ENCODE results near the gene TNFRSF6B. TPM values are rescaled to one million over a fixed set of nuclear protein-coding genes. Genes with fewer than 3 reads are reported as not detected.
A peak's percentile ranks its signal among the peaks of the same experiment; 100 is the strongest.

The TNFRSF6B gene
- total RNA-seq, 1 experiment from 2014 or later, result not detected

DNA sequence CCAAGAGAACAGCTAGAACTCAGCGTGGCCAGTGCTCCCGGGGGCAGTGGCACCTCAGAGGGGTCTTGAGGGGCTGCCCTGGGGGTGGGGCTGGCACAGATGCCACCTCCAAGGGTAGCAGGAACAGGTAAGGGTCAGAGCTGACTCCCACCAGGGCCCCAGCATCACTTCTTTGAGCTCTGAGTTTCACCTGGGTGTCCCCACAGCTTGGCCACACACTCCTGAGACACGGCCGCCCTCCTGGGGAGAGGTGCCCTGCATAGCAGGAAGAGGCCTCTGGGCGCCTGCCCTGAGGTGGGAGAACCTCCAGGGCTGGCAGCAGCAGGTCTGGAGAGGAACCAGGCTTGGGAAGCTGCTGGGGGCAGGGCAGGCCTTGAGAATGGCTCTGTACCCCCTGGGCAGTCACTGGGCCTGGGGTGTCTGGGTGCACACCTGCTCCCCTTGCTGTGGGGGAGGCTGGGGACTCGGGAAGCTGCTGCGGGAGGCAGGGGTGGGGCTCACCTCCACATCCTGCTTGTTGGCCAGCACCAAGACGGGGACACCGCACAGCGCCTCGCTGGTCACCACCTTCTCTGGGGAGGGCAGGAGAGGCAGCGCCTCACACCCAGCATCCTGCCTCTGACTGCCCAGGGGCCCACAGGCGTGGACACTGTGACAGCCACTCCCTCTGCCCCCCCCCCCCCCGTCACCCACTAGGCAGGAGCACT lies 5.0 kb downstream of the TNFRSF6B start:
- Histone ChIP-seq H3K27me3 (ENCODE audit: insufficient read depth, low read depth) (no peaks in the 10 kb centered on the region), H3K36me3 (ENCODE audit: low read depth) (peaks cover 18% of the 10 kb centered on the region), H3K4me2 (no peak overlapping the region), H3K27ac (0 out of 2 replicates have a peak overlapping the region, but pooled peaks have one; percentile 5), H3K9me3 (ENCODE audit: insufficient read depth, low read depth) (no peaks in the 10 kb centered on the region), H3K4me3 (no peak overlapping the region), H3F3A (ENCODE audit: insufficient read depth, low read depth) (peaks cover 57% of the 10 kb centered on the region; the same call in 1 of the 2 replicates), H3K4me1 (replicated peaks; ENCODE audit: insufficient read depth) (peaks cover 26% of the 10 kb centered on the region), H2AFZ (no peak overlapping the region), H3K9me2 (ENCODE audit: insufficient read depth) (no peaks in the 10 kb centered on the region), H4K20me1 (ENCODE audit: insufficient read depth) (0 out of 2 replicates have a peak, but pooled peaks cover 3% of the 10 kb centered on the region), H3K79me2 (ENCODE audit: low read depth) (peaks cover 23% of the 10 kb centered on the region)
- POLR2A ChIA-PET (ENCODE audit: unreplicated experiment), result no interaction called here
- TF ChIP-seq, protein P1, sequence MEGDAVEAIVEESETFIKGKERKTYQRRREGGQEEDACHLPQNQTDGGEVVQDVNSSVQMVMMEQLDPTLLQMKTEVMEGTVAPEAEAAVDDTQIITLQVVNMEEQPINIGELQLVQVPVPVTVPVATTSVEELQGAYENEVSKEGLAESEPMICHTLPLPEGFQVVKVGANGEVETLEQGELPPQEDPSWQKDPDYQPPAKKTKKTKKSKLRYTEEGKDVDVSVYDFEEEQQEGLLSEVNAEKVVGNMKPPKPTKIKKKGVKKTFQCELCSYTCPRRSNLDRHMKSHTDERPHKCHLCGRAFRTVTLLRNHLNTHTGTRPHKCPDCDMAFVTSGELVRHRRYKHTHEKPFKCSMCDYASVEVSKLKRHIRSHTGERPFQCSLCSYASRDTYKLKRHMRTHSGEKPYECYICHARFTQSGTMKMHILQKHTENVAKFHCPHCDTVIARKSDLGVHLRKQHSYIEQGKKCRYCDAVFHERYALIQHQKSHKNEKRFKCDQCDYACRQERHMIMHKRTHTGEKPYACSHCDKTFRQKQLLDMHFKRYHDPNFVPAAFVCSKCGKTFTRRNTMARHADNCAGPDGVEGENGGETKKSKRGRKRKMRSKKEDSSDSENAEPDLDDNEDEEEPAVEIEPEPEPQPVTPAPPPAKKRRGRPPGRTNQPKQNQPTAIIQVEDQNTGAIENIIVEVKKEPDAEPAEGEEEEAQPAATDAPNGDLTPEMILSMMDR (conservative IDR thresholded peaks at IDR 0.05), result no peak
- TF ChIP-seq EZH2 (IDR thresholded peaks at IDR 0.05; ENCODE audit: low read depth), result no peak
- no peak for DNase-seq
- CTCF ChIA-PET, result interaction anchor here (0.6 kb wide), 1 partner anchor 93 kb away, joined by 9 read pairs; no protein-coding TSS in a partner anchor
- intact Hi-C loops (cut with micrococcal nuclease; ENCODE audit: unreplicated experiment), result no loop called here
- BruUV-seq (replicated peaks), result no TSS peak

DNA sequence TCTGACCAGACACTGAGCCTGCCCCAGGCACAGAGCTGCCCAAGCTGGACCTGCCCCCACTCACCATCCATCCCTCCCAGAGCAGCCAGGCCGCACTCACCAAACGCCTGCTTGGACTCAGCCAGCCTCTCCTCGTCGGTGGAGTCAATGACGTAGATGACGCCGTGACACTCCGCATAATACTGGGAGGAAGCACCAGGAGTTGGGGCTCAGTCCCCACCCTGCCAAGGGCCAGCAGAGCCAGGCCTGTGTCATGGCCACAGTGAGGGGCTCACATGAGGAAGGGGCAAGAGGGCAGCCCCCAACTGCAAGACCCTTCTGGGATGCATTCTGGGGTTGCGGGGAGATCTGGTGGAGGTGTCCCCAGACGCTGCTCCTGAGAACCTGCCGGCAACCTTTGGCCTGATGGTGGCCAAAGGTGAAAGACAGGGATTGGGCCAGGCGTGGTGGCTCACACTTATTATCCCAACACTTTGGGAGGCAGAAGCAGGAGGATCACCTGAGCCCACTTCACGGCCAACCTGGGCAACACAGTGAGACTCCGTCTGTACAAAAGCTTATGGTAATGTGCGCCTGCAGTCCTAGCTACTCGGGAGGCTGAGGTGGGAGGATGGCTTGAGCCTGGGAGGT lies 5.7 kb downstream of the TNFRSF6B start:
- Histone ChIP-seq H3K27me3 (ENCODE audit: insufficient read depth, low read depth) (no peaks in the 10 kb centered on the region), H3K4me3 (no peak overlapping the region), H2AFZ (no peak overlapping the region), H3F3A (ENCODE audit: insufficient read depth, low read depth) (peaks cover 53% of the 10 kb centered on the region; the same call in 1 of the 2 replicates), H3K4me1 (replicated peaks; ENCODE audit: insufficient read depth) (peaks cover 28% of the 10 kb centered on the region), H3K36me3 (ENCODE audit: low read depth) (peaks cover 18% of the 10 kb centered on the region), H3K79me2 (ENCODE audit: low read depth) (peaks cover 30% of the 10 kb centered on the region), H3K9me3 (ENCODE audit: insufficient read depth, low read depth) (no peaks in the 10 kb centered on the region), H3K4me2 (no peak overlapping the region), H3K9me2 (ENCODE audit: insufficient read depth) (no peaks in the 10 kb centered on the region), H4K20me1 (ENCODE audit: insufficient read depth) (0 out of 2 replicates have a peak, but pooled peaks cover 3% of the 10 kb centered on the region), H3K27ac (no peak overlapping the region)
- CTCF ChIA-PET, result no interaction called here
- no TSS peak for BruUV-seq (replicated peaks)
- no peak for DNase-seq
- POLR2A ChIA-PET (ENCODE audit: unreplicated experiment), result interaction anchor here (0.6 kb wide), 1 partner anchor 73 kb away, joined by 3 read pairs; no protein-coding TSS in a partner anchor
- no peak for TF ChIP-seq EZH2 (IDR thresholded peaks at IDR 0.05; ENCODE audit: low read depth)
- TF ChIP-seq, protein P1 (conservative IDR thresholded peaks at IDR 0.05), result no peak
- intact Hi-C loops (cut with micrococcal nuclease; ENCODE audit: unreplicated experiment), result no loop called here

DNA sequence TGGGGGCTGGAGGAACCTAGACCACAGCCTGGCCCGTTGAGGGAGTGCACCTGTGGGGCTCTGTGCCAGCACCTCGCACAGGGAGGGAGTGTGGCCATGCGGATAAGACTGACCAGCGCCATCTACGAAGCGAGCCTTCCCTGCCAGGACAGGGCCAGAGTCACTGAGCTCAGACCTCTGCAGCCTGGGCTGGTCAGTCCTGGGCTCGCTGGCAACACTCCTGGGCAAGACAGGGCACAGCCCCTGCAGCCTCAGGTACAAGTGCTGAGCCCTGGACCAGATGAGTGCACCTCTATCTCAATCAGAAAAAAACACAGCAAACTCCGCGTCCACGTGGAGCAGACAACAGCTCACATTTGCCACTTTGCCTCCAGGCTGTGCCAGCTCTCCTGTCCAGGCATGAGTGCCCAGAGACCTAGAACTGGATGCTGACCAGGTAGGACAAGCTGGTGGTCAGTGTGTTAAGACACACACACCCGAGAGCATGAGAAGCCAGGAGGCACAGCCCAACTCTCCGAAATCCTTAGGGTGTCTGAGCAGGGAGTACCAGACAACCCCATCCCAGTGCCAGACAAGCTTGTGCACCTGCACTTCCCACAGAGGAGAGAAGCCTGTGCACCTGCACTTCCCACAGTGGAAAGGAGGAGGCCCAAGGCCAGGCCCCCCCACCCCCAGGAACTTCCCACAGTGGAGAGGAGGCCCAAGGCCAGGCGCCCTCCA lies 6.5 kb downstream of the TNFRSF6B start:
- H3K4me3 ChIP-seq, result no peak overlapping the region
- no peaks in the 10 kb centered on the region for H3K27me3 ChIP-seq (ENCODE audit: insufficient read depth, low read depth)
- ChIA-PET POLR2A (ENCODE audit: unreplicated experiment) (interaction anchor here (0.6 kb wide), 1 partner anchor 73 kb away, joined by 3 read pairs; no protein-coding TSS in a partner anchor), CTCF (no interaction called here)
- DNase-seq, result peak in 1 of 2 experiments; percentile 33
- H3K9me3 ChIP-seq (ENCODE audit: insufficient read depth, low read depth), result no peaks in the 10 kb centered on the region
- no peak overlapping the region for H3K4me2 ChIP-seq
- peaks cover 46% of the 10 kb centered on the region; the same call in 1 of the 2 replicates for H3F3A ChIP-seq (ENCODE audit: insufficient read depth, low read depth)
- peaks cover 28% of the 10 kb centered on the region for H3K4me1 ChIP-seq (replicated peaks; ENCODE audit: insufficient read depth)
- intact Hi-C loops (cut with micrococcal nuclease; ENCODE audit: unreplicated experiment), result no loop called here
- H3K79me2 ChIP-seq (ENCODE audit: low read depth), result peaks cover 35% of the 10 kb centered on the region
- H3K27ac ChIP-seq, result no peak overlapping the region
- H2AFZ ChIP-seq, result no peak overlapping the region
- BruUV-seq (replicated peaks), result no TSS peak
- peaks cover 18% of the 10 kb centered on the region for H3K36me3 ChIP-seq (ENCODE audit: low read depth)
- no peaks in the 10 kb centered on the region for H3K9me2 ChIP-seq (ENCODE audit: insufficient read depth)
- TF ChIP-seq, protein P1 (conservative IDR thresholded peaks at IDR 0.05), result no peak
- no peak for TF ChIP-seq EZH2 (IDR thresholded peaks at IDR 0.05; ENCODE audit: low read depth)
- no peaks in the 10 kb centered on the region for H4K20me1 ChIP-seq (ENCODE audit: insufficient read depth)

Data from PC-9 (cell line).